Activated naive CD4-positive, alpha-beta T cell treated with Interleukin-2 at 50 U/mL for 16 hours (primary cell): ENCODE data around the gene THPO.

Experiments
- DNase-seq: peaks from one replicate; pipeline ENCODE4 v3.0.0-alpha.2; 2020

Gene THPO

DNA sequence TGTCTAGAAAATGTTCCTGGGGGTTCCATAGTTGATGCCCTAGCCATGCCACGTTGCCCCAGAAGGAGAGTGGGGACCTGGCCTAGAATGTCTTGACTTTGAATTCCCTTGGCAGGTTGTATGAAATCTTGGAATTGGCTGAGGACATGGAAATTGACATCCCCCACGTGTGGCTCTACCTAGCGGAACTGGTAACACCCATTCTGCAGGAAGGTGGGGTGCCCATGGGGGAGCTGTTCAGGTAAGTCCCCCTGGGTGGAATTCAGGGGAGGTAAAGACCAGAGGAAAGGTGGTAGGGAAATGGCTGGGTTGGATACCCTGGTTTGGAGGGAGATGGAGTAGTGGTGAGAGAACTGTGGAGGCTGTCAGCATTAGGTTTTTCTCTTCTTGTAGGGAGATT lies 49.5 kb downstream of the THPO start:
- DNase-seq: no peak

GRCh38 chr3:184327171-184327570 lies 50.8 kb downstream of the THPO start:
- DNase-seq: no peak

DNA sequence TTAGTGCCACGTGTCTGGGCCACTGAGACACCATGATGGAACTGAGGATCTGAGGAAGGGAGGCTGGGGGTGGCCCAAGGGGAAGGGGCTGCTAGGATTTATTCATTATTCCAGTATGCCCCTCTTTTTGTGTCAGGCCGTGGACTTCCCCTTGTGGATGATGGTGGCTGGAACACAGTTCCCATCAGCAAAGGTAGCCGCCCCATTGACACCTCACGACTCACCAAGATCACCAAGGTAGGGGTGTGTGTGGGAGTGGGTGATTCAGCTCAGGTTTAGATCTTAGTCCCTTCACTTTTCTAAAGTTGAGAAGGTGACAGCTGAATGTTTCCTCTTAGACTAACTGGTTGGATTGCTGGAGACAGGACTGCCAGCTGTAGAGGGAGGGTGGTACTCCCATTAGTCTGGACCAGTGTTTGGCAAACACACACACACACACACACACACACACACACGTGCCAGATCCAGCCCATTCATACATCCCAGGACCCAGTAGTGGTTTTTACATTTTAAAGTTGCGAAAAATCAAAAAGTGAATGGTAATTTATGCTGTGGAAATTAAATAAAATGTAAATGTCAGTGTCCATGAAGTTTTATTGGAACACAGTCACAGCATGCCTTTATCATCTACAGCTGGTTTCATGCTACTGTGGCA lies 52.2 kb downstream of the THPO start:
- peak; percentile 62 for DNase-seq

DNA sequence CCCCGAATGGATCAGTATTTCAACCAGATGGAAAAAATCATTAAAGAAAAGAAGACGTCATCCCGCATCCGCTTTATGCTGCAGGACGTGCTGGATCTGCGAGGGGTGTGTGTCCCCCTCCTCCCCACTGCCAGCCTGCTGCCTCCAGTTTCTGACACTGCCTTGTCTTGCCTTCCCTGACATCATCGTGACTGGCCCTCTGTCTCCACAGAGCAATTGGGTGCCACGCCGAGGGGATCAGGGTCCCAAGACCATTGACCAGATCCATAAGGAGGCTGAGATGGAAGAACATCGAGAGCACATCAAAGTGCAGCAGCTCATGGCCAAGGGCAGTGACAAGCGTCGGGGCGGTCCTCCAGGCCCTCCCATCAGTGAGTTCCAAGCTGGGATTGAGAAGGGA lies 52.7 kb downstream of the THPO start:
- DNase-seq: no peak

- no peak for DNase-seq
Observed at GRCh38 chr3:184323696-184324095, 54.3 kb downstream of the THPO start.

- DNase-seq: no peak
Observed at GRCh38 chr3:184322731-184323487, 55.1 kb downstream of the THPO start.
